Body of pancreas (tissue), 4 donors: ENCODE results near the gene RGS13. TPM values are rescaled to one million over a fixed set of nuclear protein-coding genes. Genes with fewer than 3 reads are reported as not detected.

ENCODE experiments used
- ATAC-seq: fragments of 150-250 bp; one replicate; pipeline ENCODE4 v1.9.1; 2016
- DNase-seq, 4 donors: peaks; one replicate each; pipeline ENCODE4 v3.0.0-alpha.2; 2019
- H3K27ac ChIP-seq, 4 donors: fragments of 200-600 bp; sonication (generic); 1 replicate in 3 of 4; 2 replicates in 1 of 4; pipeline versions ENCODE4 v1.5.1 to v1.6.1; 2016 to 2019; ENCODE audit warnings: mild to moderate bottlenecking in 1 of 4, mixed read lengths in 1 of 4, moderate library complexity in 1 of 4
- H3K27me3 ChIP-seq, 2 donors: fragments of 200-600 bp; sonication (generic); one replicate each; pipeline ENCODE4 v1.6.0; 2016; ENCODE audit warnings: mild to moderate bottlenecking in 1 of 2
- H3K36me3 ChIP-seq, 2 donors: fragments of 200-600 bp; sonication (generic); replicated peaks in 1 of 2; 2 replicates each; pipeline ENCODE4 v1.5.1; 2016; ENCODE audit warnings: low read depth in 2 of 2; ENCODE audit not compliant: insufficient read depth in 1 of 2
- H3K4me1 ChIP-seq: fragments of 200-600 bp; sonication (generic); one replicate; pipeline ENCODE4 v1.6.0; 2016
- H3K4me3 ChIP-seq, 2 donors: fragments of 200-600 bp; sonication (generic); 1 replicate in 1 of 2; 2 replicates in 1 of 2; pipeline ENCODE4 v1.5.1; 2016 to 2019
- H3K9me3 ChIP-seq, 3 donors: fragments of 200-600 bp; sonication (generic); 1 replicate in 2 of 3; 2 replicates in 1 of 3; pipeline ENCODE4 v1.5.1; 2016
- POLR2A ChIP-seq, 3 donors: fragments of 450-650 bp; IDR thresholded peaks; one replicate each; pipeline ENCODE4 v1.6.1; 2016; ENCODE audit warnings: antibody characterized with exemption in 3 of 3, mild to moderate bottlenecking in 2 of 3
- WGBS, 2 donors: methylation state at CpG; one replicate each; pipeline ENCODE4 v1.1.5; 2017; 5-methylcytosine and 5-hydroxymethylcytosine counted together
- intact Hi-C: fragments of 100-400 bp; cut with DNase I; formaldehyde crosslinking; loops from one replicate; pipeline ENCODE4 v1.15.1; 2023
- total RNA-seq, 2 donors: library from RNA; depleted of rRNA; stranded (reverse); fragments of >200 nt; gene quantifications; one replicate each; pipeline ENCODE4 v1.1.0, GENCODE V29; 2016
- TF ChIP-seq, protein P1 (sequence below), 7 experiments: fragments of 450-650 bp in 4 of 7; fragments of 200-600 bp in 3 of 7; sonication (generic) in 3 of 7; IDR thresholded peaks; one replicate each; pipeline ENCODE4 v1.5.1; 2016 to 2019; ENCODE audit warnings: antibody characterized with exemption in 7 of 7

RGS13 gene
- total RNA-seq, 2 donors from 2014 or later = 4.9 TPM; not detected in 1

GRCh38 chr1:192604979-192605620, 30.8 kb upstream of the RGS13 start:
- Histone ChIP-seq H3K9me3 (no peaks in the 10 kb centered on the region), H3K27me3 (no peaks in the 10 kb centered on the region), H3K36me3 (no peaks in the 10 kb centered on the region), H3K4me3 (no peak overlapping the region), H3K4me1 (no peaks in the 10 kb centered on the region), H3K27ac (no peak overlapping the region)
- DNase-seq (no peak), ATAC-seq (no peak)
- 70 to 72% methylated on average over 3 of the region's 3 CpGs for WGBS, 2 donors
- TF ChIP-seq, protein P1, sequence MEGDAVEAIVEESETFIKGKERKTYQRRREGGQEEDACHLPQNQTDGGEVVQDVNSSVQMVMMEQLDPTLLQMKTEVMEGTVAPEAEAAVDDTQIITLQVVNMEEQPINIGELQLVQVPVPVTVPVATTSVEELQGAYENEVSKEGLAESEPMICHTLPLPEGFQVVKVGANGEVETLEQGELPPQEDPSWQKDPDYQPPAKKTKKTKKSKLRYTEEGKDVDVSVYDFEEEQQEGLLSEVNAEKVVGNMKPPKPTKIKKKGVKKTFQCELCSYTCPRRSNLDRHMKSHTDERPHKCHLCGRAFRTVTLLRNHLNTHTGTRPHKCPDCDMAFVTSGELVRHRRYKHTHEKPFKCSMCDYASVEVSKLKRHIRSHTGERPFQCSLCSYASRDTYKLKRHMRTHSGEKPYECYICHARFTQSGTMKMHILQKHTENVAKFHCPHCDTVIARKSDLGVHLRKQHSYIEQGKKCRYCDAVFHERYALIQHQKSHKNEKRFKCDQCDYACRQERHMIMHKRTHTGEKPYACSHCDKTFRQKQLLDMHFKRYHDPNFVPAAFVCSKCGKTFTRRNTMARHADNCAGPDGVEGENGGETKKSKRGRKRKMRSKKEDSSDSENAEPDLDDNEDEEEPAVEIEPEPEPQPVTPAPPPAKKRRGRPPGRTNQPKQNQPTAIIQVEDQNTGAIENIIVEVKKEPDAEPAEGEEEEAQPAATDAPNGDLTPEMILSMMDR (IDR thresholded peaks at IDR 0.05) = no peak
- TF ChIP-seq POLR2A (IDR thresholded peaks at IDR 0.05) = no peak
- intact Hi-C loops = loop anchor here (10.0 kb wide), 1 partner anchor 130 kb away; no protein-coding TSS in a partner anchor

GRCh38 chr1:192608671-192609070, 27.3 kb upstream of the RGS13 start:
- intact Hi-C loops = loop anchor here (10.0 kb wide), 1 partner anchor 134 kb away; no protein-coding TSS in a partner anchor
- no peak overlapping the region for H3K4me3 ChIP-seq
- ATAC-seq (no peak), DNase-seq (no peak)
- H3K27ac ChIP-seq = no peak overlapping the region
- TF ChIP-seq, protein P1 (IDR thresholded peaks at IDR 0.05) = no peak
- no peak for TF ChIP-seq POLR2A (IDR thresholded peaks at IDR 0.05)
- H3K4me1 ChIP-seq = no peaks in the 10 kb centered on the region
- H3K9me3 ChIP-seq = no peaks in the 10 kb centered on the region
- H3K27me3 ChIP-seq = no peaks in the 10 kb centered on the region
- WGBS, 2 donors = 58 to 76% methylated on average over 2 of the region's 2 CpGs
- H3K36me3 ChIP-seq = no peaks in the 10 kb centered on the region

DNA sequence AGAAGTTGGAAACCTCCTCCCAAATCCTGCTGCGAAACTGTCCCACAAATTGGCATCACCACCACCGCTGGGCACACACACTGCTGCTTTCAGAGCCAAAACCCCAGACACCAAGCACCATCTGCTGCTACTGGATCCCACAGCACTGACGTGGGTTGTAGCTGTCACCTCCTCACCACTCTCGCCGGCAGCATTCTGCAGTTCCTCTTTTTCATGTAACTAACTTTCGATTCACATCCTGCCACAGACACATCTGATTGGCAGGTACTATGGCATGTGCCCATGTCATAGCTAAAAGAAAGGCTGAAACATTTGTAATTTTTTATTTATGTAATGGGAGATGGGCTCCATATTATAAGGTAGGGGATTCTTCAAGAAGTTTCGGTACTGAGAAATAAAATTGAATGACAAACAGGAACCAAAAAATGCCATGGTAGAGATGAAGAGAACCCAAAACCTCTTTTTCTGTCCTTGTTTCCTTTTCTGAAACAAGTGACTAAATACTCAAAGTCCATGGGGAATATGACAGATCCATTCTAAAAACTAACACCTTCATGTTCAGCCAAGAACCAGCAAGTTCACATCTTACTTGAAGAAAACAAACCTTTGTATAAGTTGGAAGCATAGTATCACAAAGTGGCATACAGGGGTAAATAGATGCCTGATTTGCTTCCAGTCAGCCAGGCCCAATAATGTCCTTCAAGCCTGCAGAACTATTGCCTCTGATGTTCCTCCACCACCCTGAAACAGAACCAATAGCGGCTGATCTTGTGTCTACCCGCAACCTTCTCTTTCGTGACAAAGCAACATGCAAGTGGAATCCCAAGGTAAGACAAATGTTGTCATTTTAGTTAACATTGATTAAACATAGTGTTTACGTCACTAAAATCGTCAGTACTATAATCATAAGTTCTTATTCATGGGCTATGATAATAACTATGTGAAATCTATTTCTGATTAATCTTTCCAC, 26.6 kb upstream of the RGS13 start:
- 62 to 65% methylated on average over 12 of the region's 12 CpGs for WGBS, 2 donors
- intact Hi-C loops = loop anchor here (10.0 kb wide), 1 partner anchor 135 kb away; no protein-coding TSS in a partner anchor
- Histone ChIP-seq H3K4me1 (no peaks in the 10 kb centered on the region), H3K4me3 (no peak overlapping the region), H3K36me3 (no peaks in the 10 kb centered on the region), H3K9me3 (no peaks in the 10 kb centered on the region), H3K27me3 (no peaks in the 10 kb centered on the region), H3K27ac (no peak overlapping the region)
- peak in 1 of 3 donors; percentile 25 for TF ChIP-seq POLR2A (IDR thresholded peaks at IDR 0.05)
- TF ChIP-seq, protein P1 (IDR thresholded peaks at IDR 0.05) = no peak
- no peak for ATAC-seq
- DNase-seq = peak in 3 of 4 donors; percentile 28 to 79 (median 32)

DNA sequence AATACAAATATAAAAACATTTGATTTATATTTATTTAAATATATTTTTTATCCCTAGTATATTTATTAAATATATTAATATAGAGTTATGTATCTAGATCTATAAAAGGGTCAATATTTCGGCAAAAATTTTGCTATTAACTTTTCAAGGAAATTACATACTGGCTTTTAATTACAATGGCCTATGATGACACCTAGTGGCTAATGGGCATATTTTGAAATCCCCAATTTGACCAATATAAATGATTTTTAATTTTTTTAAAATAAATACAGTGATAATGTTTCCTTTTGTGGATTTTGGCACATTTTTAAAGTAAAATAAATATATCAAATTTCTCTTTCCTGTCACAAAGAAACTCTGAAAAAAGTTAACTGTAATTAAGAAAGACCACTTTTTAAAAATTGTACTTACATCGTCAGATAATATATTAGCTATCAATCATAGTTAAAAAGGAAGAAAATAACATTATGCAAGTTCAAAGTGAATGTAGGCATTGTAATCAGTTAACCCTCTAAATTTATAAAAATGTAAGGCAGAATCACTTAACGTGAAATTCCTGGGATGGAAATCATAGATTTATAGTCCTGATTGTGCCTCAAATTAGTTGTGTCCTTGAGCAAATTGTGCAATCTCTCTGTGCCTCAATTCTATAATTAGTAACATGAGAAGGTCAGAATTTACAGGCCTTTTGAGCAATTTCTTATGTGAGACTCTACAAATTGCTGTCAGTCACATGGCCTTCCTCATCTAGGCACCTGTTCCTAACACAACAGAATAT, 25.6 kb upstream of the RGS13 start:
- H3K36me3 ChIP-seq = no peaks in the 10 kb centered on the region
- ATAC-seq (no peak), DNase-seq (no peak)
- no peaks in the 10 kb centered on the region for H3K4me1 ChIP-seq
- H3K9me3 ChIP-seq = no peaks in the 10 kb centered on the region
- intact Hi-C loops = no loop called here
- TF ChIP-seq, protein P1 (IDR thresholded peaks at IDR 0.05) = peak; percentile 33 to 73 (median 63)
- TF ChIP-seq POLR2A (IDR thresholded peaks at IDR 0.05) = no peak
- no peak overlapping the region for H3K27ac ChIP-seq
- 15 to 24% methylated on average over 3 of the region's 3 CpGs for WGBS, 2 donors
- H3K27me3 ChIP-seq = no peaks in the 10 kb centered on the region
- H3K4me3 ChIP-seq = no peak overlapping the region
